HG02885 (cell line): Measurements from ENCODE around the gene TYMS.
"Not testable (repeated sequence)": the region's sequence is repeated elsewhere in the genome, so short reads cannot be mapped to it uniquely, and the experiment has no call there.

Experiments used
- ATAC-seq: cut with Tn5 transposase; IDR thresholded peaks from one replicate; pipeline ENCODE4 v1.9.1; 2021; ENCODE audit warnings: mild to moderate bottlenecking; ENCODE audit not compliant: unreplicated experiment, poor library complexity

The TYMS gene

GRCh38 chr18:675307-675706 is 17.9 kb downstream of the TYMS start:
- ATAC-seq, result no peak

GRCh38 chr18:676069-676468 is 18.6 kb downstream of the TYMS start:
- ATAC-seq, result no peak

DNA sequence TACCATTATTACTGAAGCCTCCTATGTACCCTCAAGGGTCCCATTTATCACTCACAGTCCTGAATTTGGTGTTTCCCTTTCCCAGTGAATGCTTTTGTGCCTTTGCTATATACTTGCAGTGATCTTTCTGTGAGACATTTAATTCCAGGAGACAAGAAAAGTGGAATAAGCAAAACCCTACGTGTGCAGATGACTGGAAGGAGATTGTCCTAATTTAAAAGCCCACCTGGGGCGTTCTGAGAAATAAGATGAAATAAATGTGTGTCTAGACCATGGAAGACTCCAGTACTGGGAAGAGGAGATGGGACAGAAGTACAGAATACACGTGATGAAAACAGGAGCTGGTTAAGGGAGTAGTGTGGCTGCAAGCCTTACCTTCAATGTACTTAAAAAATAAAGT is 19.3 kb downstream of the TYMS start:
- no peak for ATAC-seq

- ATAC-seq, result no peak
These were observed 19.7 kb downstream of the TYMS start for GRCh38 chr18:677145-677544.

- ATAC-seq, result no peak
These were observed 20.5 kb downstream of the TYMS start for GRCh38 chr18:677951-678381.

DNA sequence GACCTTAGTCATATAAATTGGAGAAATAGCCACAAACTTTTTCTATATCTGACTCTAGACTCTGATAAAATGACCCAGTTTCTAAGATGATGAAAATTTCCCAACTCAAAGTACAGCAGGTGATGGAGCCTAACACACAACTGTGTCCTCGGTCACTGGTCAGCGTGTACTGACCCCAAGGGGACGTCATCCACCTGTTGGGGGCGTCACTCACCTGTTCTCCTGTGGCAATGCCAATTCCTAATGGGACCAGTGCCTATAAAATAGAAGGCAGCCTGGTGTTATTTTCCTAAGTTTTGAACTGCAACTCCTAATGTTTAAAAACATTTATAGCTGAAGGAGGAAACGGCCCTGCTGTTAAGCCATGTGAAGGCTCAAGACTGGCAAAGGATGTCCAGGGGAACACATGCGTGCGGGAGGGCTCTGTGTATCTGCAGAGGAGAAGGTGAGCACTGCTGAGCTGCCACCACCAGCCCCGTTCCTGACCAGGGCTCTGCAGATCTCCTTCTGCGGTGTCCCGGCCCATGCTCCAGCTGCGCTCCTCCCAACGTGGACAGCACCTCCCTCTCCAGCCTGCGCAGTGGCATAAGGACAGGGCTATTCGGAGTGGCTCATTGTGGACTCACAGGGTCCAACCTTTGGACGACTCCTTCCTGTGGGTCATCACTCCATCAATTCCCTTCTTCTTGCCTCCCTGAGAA is 21.2 kb downstream of the TYMS start:
- no peak for ATAC-seq

- no peak for ATAC-seq
These were observed 22.1 kb downstream of the TYMS start for GRCh38 chr18:679516-679915.

DNA sequence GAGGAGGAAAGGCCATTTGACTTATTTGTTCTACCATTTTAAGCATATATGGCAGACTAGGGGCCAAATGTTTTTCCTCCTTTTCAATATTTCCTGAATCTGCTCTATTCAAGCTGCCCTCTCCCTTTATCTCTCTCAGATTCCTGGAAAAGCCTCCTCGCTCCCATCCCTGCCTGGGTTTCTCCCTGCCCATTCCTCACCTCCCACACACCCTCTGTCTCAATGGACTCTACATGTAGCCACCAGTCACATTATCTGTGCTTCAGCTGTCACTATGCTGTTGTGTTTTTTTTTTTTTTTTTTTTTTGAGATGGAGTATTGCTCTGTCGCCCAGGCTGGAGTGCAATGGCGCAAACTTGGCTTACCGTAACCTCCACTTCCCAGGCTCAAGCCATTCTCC is 22.9 kb downstream of the TYMS start:
- no peak for ATAC-seq

GRCh38 chr18:681985-682384 is 24.5 kb downstream of the TYMS start:
- no peak for ATAC-seq

- not testable (repeated sequence) for ATAC-seq
These were observed 25.0 kb downstream of the TYMS start for GRCh38 chr18:682416-682815.

GRCh38 chr18:682833-683232 is 25.4 kb downstream of the TYMS start:
- ATAC-seq, result no peak

- no peak for ATAC-seq
These were observed 26.1 kb downstream of the TYMS start for GRCh38 chr18:683531-683930.

DNA sequence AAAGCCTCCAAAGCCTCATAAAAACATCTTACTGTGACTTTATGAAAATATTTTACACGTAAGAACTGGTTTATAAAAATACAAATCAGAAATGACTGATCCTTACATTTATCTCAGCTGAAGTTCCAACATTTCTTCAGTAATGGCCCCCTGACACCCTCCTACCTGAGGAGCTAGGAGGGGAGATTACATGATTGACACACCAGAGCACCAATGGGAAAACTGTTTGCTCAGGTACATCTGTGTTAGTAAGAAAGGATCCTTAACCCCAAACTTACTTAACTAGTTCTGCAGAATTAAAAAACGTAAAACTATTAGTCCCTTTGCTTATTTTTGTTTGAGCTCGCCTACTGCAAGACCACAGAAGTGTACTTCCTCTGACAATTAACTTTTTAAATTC is 28.0 kb downstream of the TYMS start:
- no peak for ATAC-seq

GRCh38 chr18:686339-687111 is 29.1 kb downstream of the TYMS start:
- ATAC-seq, result no peak

DNA sequence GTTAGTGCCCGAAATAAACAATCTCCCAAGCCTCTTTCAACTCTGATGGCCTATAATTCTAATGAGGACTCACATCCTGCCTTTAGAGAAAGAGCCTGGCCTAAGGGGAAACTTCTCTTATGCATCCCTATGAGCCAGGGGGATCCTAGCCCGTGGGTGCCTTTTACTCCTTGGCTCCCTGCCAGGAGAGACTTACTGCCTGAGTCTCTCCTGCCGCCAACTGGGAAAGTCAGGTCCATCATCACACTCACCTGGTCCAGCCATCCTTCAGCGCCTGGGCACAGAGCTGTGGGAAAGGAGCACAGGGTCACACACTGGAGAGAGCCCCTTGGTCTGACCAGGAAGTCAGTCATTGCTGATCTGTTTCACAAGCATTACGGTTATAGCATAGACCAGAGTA is 30.9 kb downstream of the TYMS start:
- ATAC-seq, result no peak

- ATAC-seq, result no peak
These were observed 35.4 kb downstream of the TYMS start for GRCh38 chr18:692824-693223.

DNA sequence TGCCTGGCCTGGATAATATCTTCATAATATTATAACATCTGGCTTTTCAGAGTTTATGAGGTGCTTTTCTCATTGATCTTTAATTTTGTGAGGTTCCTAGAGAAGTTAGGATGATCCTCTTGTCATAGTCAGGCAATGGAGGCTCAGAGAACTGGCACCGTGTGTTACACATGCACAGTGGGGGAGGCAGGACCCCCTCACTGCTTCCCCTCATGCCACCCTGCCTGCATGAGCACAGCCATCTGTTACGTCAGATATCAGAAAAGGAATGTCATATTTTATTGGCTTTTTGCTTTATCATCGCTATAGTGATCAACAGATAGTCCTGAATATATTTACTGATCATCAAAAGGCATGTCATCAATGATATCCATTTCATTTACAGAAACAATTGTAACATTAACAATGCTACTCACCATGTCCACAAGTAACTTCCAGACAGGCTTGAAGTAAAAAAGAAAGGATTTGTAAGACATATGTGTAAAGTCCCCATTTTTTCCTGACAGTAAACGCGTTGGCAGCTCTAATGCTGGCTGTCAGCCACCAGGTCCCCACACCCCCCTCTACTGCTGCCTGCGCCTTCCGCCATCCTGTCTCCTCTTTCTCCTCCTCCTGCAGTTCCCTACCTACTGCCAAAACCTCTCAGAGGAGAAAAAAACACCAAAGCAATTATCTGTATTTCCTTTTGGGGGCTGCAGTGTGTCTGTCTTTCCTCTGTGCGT is 36.2 kb downstream of the TYMS start:
- ATAC-seq, result no peak

- ATAC-seq, result no peak
These were observed 39.6 kb downstream of the TYMS start for GRCh38 chr18:697012-697411.

- ATAC-seq, result no peak
These were observed 40.3 kb downstream of the TYMS start for GRCh38 chr18:697800-698199.

GRCh38 chr18:703213-703967 is 45.9 kb downstream of the TYMS start:
- no peak for ATAC-seq

DNA sequence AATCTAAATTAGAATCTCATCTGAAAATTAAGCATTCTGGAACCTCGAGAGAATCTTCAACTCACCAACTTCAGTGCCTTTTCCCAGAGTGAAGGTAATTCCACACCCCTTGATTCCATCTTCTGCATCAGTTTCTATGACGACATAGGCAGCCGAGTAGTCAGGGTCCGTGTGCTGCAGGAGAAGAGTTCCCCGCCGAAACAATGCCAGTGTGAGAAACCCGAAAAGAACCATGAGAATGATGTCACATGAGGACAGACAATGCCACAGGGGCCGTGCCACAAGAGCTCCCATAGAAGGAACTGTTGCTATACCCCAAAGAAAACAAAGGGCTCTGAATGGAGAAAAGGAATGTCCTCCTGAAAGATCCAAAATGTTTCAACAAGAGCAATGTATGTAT is 49.0 kb downstream of the TYMS start:
- ATAC-seq, result no peak
